H1 (cell line): Measurements from ENCODE around the gene CNTD1. TPM values are rescaled to one million over a fixed set of nuclear protein-coding genes. Genes with fewer than 3 reads are reported as not detected.

Source experiments
- CTCF ChIA-PET: fragments of 300-600 bp; sonication (Branson Sonifier 250); formaldehyde crosslinking; loops from one replicate; lab custom pipeline; 2021; ENCODE audit not compliant: partially characterized antibody; lab: Charles Lee
- POLR2A ChIA-PET: fragments of 300-600 bp; sonication (Branson Sonifier 250); formaldehyde crosslinking; loops from one replicate; lab custom pipeline; 2021; ENCODE audit warnings: inconsistent platforms; ENCODE audit not compliant: partially characterized antibody; lab: Charles Lee
- DNase-seq, 2 experiments: peaks; one replicate each; pipeline versions ENCODE4 v3.0.0 to v3.0.0-alpha.2; 2010 to 2022; ENCODE audit warnings: low spot score in 2 of 2, low read depth in 1 of 2, mixed read lengths in 1 of 2
- FAIRE-seq: peaks from 2 replicates; lab custom pipeline; 2011; peaks lifted over from hg19 to GRCh38; lab: Jason Lieb, UNC
- H2AFZ ChIP-seq: 2 replicates; pipeline ENCODE4 v1.8.1; 2012; ENCODE audit warnings: low read length, inconsistent platforms
- H2AK5ac ChIP-seq: 2 replicates; pipeline ENCODE4 v1.6.1; 2013; ENCODE audit warnings: low read depth, low read length
- H2BK120ac ChIP-seq: replicated peaks from 2 replicates; pipeline ENCODE3; 2013; ENCODE audit warnings: low read depth, low read length, inconsistent platforms
- H2BK12ac ChIP-seq: 2 replicates; pipeline ENCODE4 v1.6.1; 2013; ENCODE audit warnings: low read depth, low read length
- H2BK15ac ChIP-seq: 2 replicates; pipeline ENCODE4 v1.6.1; 2013; ENCODE audit warnings: low read length
- H2BK20ac ChIP-seq: 2 replicates; pipeline ENCODE4 v1.6.1; 2013; ENCODE audit warnings: low read length
- H2BK5ac ChIP-seq: 2 replicates; pipeline ENCODE4 v1.6.1; 2013; ENCODE audit warnings: low read depth, low read length
- H3K14ac ChIP-seq: 2 replicates; pipeline ENCODE4 v1.6.1; 2013; ENCODE audit warnings: inconsistent platforms; ENCODE audit not compliant: insufficient read length
- H3K18ac ChIP-seq: 2 replicates; pipeline ENCODE4 v1.6.1; 2013; ENCODE audit warnings: low read length; ENCODE audit errors: extremely low read depth
- H3K23ac ChIP-seq: 2 replicates; pipeline ENCODE4 v1.6.1; 2013; ENCODE audit warnings: inconsistent platforms; ENCODE audit not compliant: insufficient read length
- H3K23me2 ChIP-seq: 2 replicates; pipeline ENCODE4 v1.6.1; 2013; ENCODE audit warnings: low read depth, low read length
- H3K27ac ChIP-seq: 2 replicates; pipeline ENCODE4 v1.6.1; 2011; ENCODE audit warnings: low read depth, low read length, inconsistent platforms
- H3K27me3 ChIP-seq, 4 experiments: replicated peaks in 1 of 4; 1 replicate in 1 of 4; 2 replicates in 3 of 4; pipeline versions ENCODE4 v1.6.1 to v1.8.1; 2011 to 2013; ENCODE audit warnings: low read length in 3 of 4, mild to moderate bottlenecking in 3 of 4, inconsistent platforms in 2 of 4, mixed read lengths in 2 of 4, moderate library complexity in 1 of 4; ENCODE audit not compliant: control insufficient read depth in 3 of 4, insufficient read depth in 3 of 4; ENCODE audit errors: extremely low read depth in 1 of 4
- H3K36me3 ChIP-seq, 4 experiments: 2 replicates each; pipeline versions ENCODE4 v1.6.1 to v1.8.1; 2011 to 2013; ENCODE audit warnings: mild to moderate bottlenecking in 4 of 4, low read length in 3 of 4, moderate library complexity in 2 of 4, control low read depth in 1 of 4, inconsistent platforms in 1 of 4; ENCODE audit not compliant: insufficient read depth in 4 of 4, control insufficient read depth in 2 of 4
- H3K4ac ChIP-seq: replicated peaks from 2 replicates; pipeline ENCODE3; 2013; ENCODE audit warnings: low read length, low read depth, mixed read lengths, inconsistent platforms; ENCODE audit not compliant: insufficient read length
- H3K4me1 ChIP-seq, 4 experiments: replicated peaks in 1 of 4; 1 replicate in 1 of 4; 2 replicates in 3 of 4; pipeline versions ENCODE4 v1.6.1 to v1.8.1; 2011 to 2013; ENCODE audit warnings: low read length in 3 of 4, inconsistent platforms in 2 of 4, mixed read lengths in 1 of 4; ENCODE audit not compliant: insufficient read depth in 4 of 4, control insufficient read depth in 3 of 4
- H3K4me2 ChIP-seq, 2 experiments: 2 replicates each; pipeline versions ENCODE4 v1.6.1 to v1.8.1; 2011 to 2013; ENCODE audit warnings: low read depth in 2 of 2, low read length in 2 of 2, control low read depth in 1 of 2, inconsistent platforms in 1 of 2, mild to moderate bottlenecking in 1 of 2; ENCODE audit not compliant: insufficient read depth in 1 of 2
- H3K4me3 ChIP-seq, 4 experiments: fragments of 200-600, 300-600 bp in 1 of 4; sonication (generic), shearing (Covaris generic), sonication (Bioruptor Twin) in 1 of 4; 2 replicates each; pipeline versions ENCODE4 v1.5.1 to v1.8.1; 2011 to 2016; ENCODE audit warnings: low read length in 4 of 4, low read depth in 3 of 4, control low read depth in 2 of 4, inconsistent platforms in 2 of 4, mild to moderate bottlenecking in 2 of 4, mixed read lengths in 1 of 4, moderate library complexity in 1 of 4; ENCODE audit not compliant: insufficient read depth in 2 of 4; ENCODE audit errors: extremely low read depth in 1 of 4
- H3K56ac ChIP-seq: replicated peaks from 2 replicates; pipeline ENCODE3; 2013; ENCODE audit warnings: low read depth, mild to moderate bottlenecking, mixed read lengths, low read length, inconsistent platforms; ENCODE audit not compliant: insufficient read length
- H3K79me1 ChIP-seq: 2 replicates; pipeline ENCODE4 v1.6.1; 2013; ENCODE audit warnings: low read depth, low read length, control low read depth
- H3K79me2 ChIP-seq, 2 experiments: 2 replicates each; pipeline versions ENCODE4 v1.6.1 to v1.8.1; 2012 to 2013; ENCODE audit warnings: low read length in 2 of 2, mild to moderate bottlenecking in 2 of 2, inconsistent platforms in 1 of 2; ENCODE audit not compliant: insufficient read depth in 2 of 2, control insufficient read depth in 1 of 2
- H3K9ac ChIP-seq, 4 experiments: replicated peaks in 1 of 4; 1 replicate in 1 of 4; 2 replicates in 3 of 4; pipeline versions ENCODE4 v1.6.1 to v1.8.1; 2011 to 2013; ENCODE audit warnings: low read depth in 3 of 4, low read length in 3 of 4, control low read depth in 2 of 4, mild to moderate bottlenecking in 2 of 4, moderate library complexity in 2 of 4, inconsistent platforms in 1 of 4; ENCODE audit errors: extremely low read depth in 1 of 4
- H3K9me3 ChIP-seq, 2 experiments: 2 replicates each; pipeline versions ENCODE4 v1.6.1 to v1.8.1; 2012 to 2013; ENCODE audit warnings: mild to moderate bottlenecking in 2 of 2, moderate library complexity in 2 of 2, control low read depth in 1 of 2, inconsistent platforms in 1 of 2, low read depth in 1 of 2, low read length in 1 of 2, mixed read lengths in 1 of 2; ENCODE audit not compliant: insufficient read depth in 2 of 2
- H4K20me1 ChIP-seq, 2 experiments: replicated peaks in 1 of 2; 2 replicates each; pipeline versions ENCODE3 to v1.8.1; 2011 to 2013; ENCODE audit warnings: inconsistent platforms in 2 of 2, low read length in 2 of 2, mild to moderate bottlenecking in 1 of 2; ENCODE audit not compliant: insufficient read depth in 2 of 2, control insufficient read depth in 1 of 2
- H4K5ac ChIP-seq: 2 replicates; pipeline ENCODE4 v1.6.1; 2013; ENCODE audit warnings: low read length, low read depth, mixed read lengths, inconsistent platforms; ENCODE audit not compliant: insufficient read length
- H4K8ac ChIP-seq: 2 replicates; pipeline ENCODE4 v1.8.0; 2013; ENCODE audit warnings: mild to moderate bottlenecking, moderate library complexity, low read length, inconsistent platforms; ENCODE audit not compliant: insufficient read depth; ENCODE audit errors: extremely low read depth
- H4K91ac ChIP-seq: replicated peaks from 2 replicates; pipeline ENCODE3; 2013; ENCODE audit warnings: low read length, mixed read lengths, inconsistent platforms; ENCODE audit not compliant: insufficient read length
- HDAC2 ChIP-seq, 2 experiments: fragments of 300-600 bp in 1 of 2; sonication (generic) in 1 of 2; IDR thresholded peaks; 2 replicates each; pipeline ENCODE4 v1.6.1; 2011 to 2012; ENCODE audit warnings: low read depth in 2 of 2, low read length in 2 of 2, mild to moderate bottlenecking in 2 of 2, moderate library complexity in 2 of 2, borderline replicate concordance in 1 of 2, inconsistent platforms in 1 of 2
- SP4 ChIP-seq: IDR thresholded peaks from 2 replicates; pipeline ENCODE4 v1.6.1; 2012; ENCODE audit warnings: low read length, inconsistent platforms
- SRF ChIP-seq: IDR thresholded peaks from 2 replicates; pipeline ENCODE4 v1.6.1; 2011; ENCODE audit warnings: mild to moderate bottlenecking, low read depth, low read length, moderate library complexity
- WGBS, 2 experiments: shearing (Covaris generic) in 1 of 2; methylation state at CpG; one replicate each; pipeline versions ENCODE4 v1.1.6 to v1.1.7; 2013 to 2015; ENCODE audit warnings: low lambda C conversion rate in 2 of 2, mixed read lengths in 2 of 2, inconsistent platforms in 1 of 2, low coverage in 1 of 2, missing lambda C conversion rate in 1 of 2; ENCODE audit not compliant: insufficient replicate concordance in 2 of 2, insufficient coverage in 1 of 2, insufficient read length in 1 of 2; ENCODE audit errors: extremely low coverage in 1 of 2, missing lambda C conversion rate in 1 of 2; 5-methylcytosine and 5-hydroxymethylcytosine counted together
- polyA plus RNA-seq, 7 experiments: library from polyadenylated mRNA; depleted of rRNA in 3 of 7; stranded (reverse) in 5 of 7; unstranded in 2 of 7; fragments of >200 nt in 5 of 7; fragments of 200-250 nt in 2 of 7; gene quantifications; 1 replicate in 5 of 7; 2 replicates in 1 of 7; 4 replicates in 1 of 7; pipeline versions ENCODE4 v1.2.1 to v1.2.3, GENCODE V29; 2011 to 2013; ENCODE audit warnings: missing spikeins in 2 of 7, mixed read lengths in 2 of 7
- total RNA-seq: library from RNA; stranded (reverse); fragmentation: NEBNext Ultra II Directional; extraction: Animal tissue kit (Norgen Biotek cat#: 25700); gene quantifications from 2 replicates; pipeline ENCODE4 v1.2.1, GENCODE V29; 2021

CNTD1 gene
- total and polyA plus RNA-seq, 2 of the 8 experiments (the other 6 are each of a cell fraction or from before 2014, with no cell fraction given): not detected

DNA sequence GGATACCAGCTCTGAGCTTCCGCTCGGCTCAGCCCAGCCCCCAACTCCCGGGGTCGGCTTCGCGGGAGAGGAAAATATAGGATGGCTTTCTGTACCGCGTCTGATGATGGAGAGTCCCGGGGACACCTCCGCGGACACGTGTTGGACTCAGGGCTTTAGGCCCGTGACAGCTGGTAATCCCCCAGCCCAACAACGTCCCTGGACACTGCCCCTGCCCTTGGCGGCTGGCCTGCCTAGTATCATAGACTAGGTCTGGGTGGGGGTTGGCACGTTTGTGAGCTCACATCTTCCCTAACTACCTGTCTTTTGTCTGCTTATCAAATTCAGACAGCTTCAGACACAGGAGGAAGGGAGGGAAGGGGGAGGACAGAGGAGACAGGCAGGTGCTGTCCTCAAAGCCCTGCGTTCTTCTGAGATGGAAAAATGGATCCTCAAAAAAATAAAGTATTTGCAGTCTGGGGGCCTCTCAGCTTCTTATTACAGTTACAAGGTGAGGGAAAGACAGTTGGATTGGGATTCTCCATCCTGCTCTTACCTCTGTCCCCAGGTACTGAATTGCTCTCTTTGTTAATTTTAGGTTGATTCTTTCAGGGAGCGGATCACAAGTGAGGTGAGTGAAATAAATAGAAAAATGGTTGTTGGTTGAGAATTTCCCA, 35.2 kb downstream of the CNTD1 start:
- H2BK15ac ChIP-seq: 0 out of 2 replicates have a peak overlapping the region, but pooled peaks have one; percentile 12
- H3K27ac ChIP-seq: peak overlapping the region; percentile 99
- H3K4ac ChIP-seq: no peak overlapping the region
- no peak overlapping the region for H3K23ac ChIP-seq
- peaks cover 0 to 2% (median 0%) of the 10 kb centered on the region in 4 experiments; a peak in 2 of 7 replicates for H3K4me1 ChIP-seq
- H3K9me3 ChIP-seq: no peaks in the 10 kb centered on the region
- WGBS, 2 experiments: 7% methylated on average over 18 of the region's 18 CpGs; no CpG with 5 or more reads in 1 of the 2 experiments
- H3K18ac ChIP-seq: peak overlapping the region; percentile 38; the same call in 1 of the 2 replicates
- no peak overlapping the region for H4K91ac ChIP-seq
- peaks cover 2% of the 10 kb centered on the region; the same call in 1 of the 2 replicates for H3K79me1 ChIP-seq
- peaks cover 0 to 2% of the 10 kb centered on the region in 2 experiments for H4K20me1 ChIP-seq
- H4K8ac ChIP-seq: peak overlapping the region; percentile 100; the same call in 1 of the 2 replicates
- no peak overlapping the region for H2BK12ac ChIP-seq
- peak overlapping the region; percentile 99 for H2BK5ac ChIP-seq
- H3K14ac ChIP-seq: no peak overlapping the region
- H3K4me2 ChIP-seq: peak overlapping the region; percentile 89 to 94
- DNase-seq (no peak), FAIRE-seq (no peak)
- H2AFZ ChIP-seq: no peak overlapping the region
- H3K36me3 ChIP-seq: peaks cover 10 to 38% (median 28%) of the 10 kb centered on the region in 4 experiments
- peak overlapping the region; percentile 80 to 99 (median 98) for H3K9ac ChIP-seq
- no peak overlapping the region for H2BK20ac ChIP-seq
- ChIA-PET POLR2A (interaction anchor here (0.6 to 8.9 kb wide), 25 partner anchors 11 to 256 kb away, joined by 3 to 111 read pairs (median 4); partner anchors contain the start of genes AARSD1, AOC2, AOC3 and BECN1), CTCF (interaction anchor here (0.6 to 4.2 kb wide), 6 partner anchors 9 to 103 kb away, joined by 3 to 45 read pairs (median 6); partner anchors contain the start of gene BECN1)
- H3K79me2 ChIP-seq: peaks cover 3 to 22% of the 10 kb centered on the region in 2 experiments
- H4K5ac ChIP-seq: no peak overlapping the region
- H3K56ac ChIP-seq: peak overlapping the region; percentile 62
- H2AK5ac ChIP-seq: no peak overlapping the region
- H3K4me3 ChIP-seq: peak overlapping the region; percentile 75 to 99 (median 96)
- peaks cover 9% of the 10 kb centered on the region for H3K23me2 ChIP-seq
- no peaks in the 10 kb centered on the region for H3K27me3 ChIP-seq
- H2BK120ac ChIP-seq: no peak overlapping the region
- TF ChIP-seq HDAC2 (IDR thresholded peaks at IDR 0.05; ENCODE audit: borderline replicate concordance in 1 of 2, low read depth in 2 of 2, low read length in 2 of 2) (no peak), SP4 (no peak), SRF (no peak)
